IPS-18c (cell line): ENCODE measurements around the gene NUCB2.
A peak's percentile ranks its signal among the peaks of the same experiment; 100 is the strongest.
"Not testable (repeated sequence)": the region's sequence is repeated elsewhere in the genome, so short reads cannot be mapped to it uniquely, and the experiment has no call there.

Source experiments
- H3K4me3 ChIP-seq: 2 replicates; pipeline ENCODE4 v1.7.0; 2013; ENCODE audit warnings: low read depth, mild to moderate bottlenecking, low read length, moderate library complexity; ENCODE audit not compliant: insufficient read depth
- H3K9me3 ChIP-seq: one replicate; pipeline ENCODE4 v1.6.1; 2013; ENCODE audit warnings: mild to moderate bottlenecking, low read length, moderate library complexity; ENCODE audit not compliant: control insufficient read depth, insufficient read depth

Gene NUCB2

GRCh38 chr11:17260020-17260419, 16.5 kb upstream of the NUCB2 start:
- no peaks in the 10 kb centered on the region for H3K9me3 ChIP-seq
- no peak overlapping the region for H3K4me3 ChIP-seq

- Histone ChIP-seq H3K9me3 (no peaks in the 10 kb centered on the region), H3K4me3 (no peak overlapping the region)
Observed at GRCh38 chr11:17263769-17264168, 12.8 kb upstream of the NUCB2 start.

DNA sequence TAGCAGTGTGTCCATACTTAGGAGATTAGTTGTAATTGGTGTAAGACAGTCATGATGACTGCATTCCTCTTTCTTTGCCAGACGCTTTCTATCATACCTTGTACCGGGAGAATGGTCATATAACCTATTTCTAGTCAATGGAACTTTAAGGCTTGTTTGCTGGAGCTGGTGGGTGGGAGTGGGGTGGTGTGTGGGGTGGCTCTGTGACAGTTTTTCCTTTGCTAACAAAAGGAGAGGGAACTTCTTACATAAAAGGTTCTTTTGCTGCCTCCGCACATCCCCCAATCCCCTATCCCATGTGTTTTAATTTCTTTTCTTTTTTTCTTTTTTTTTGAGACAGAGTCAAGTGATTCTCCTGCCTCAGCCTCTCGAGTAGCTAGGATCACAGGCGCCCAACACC, 9.8 kb upstream of the NUCB2 start:
- no peaks in the 10 kb centered on the region for H3K9me3 ChIP-seq
- no peak overlapping the region for H3K4me3 ChIP-seq

DNA sequence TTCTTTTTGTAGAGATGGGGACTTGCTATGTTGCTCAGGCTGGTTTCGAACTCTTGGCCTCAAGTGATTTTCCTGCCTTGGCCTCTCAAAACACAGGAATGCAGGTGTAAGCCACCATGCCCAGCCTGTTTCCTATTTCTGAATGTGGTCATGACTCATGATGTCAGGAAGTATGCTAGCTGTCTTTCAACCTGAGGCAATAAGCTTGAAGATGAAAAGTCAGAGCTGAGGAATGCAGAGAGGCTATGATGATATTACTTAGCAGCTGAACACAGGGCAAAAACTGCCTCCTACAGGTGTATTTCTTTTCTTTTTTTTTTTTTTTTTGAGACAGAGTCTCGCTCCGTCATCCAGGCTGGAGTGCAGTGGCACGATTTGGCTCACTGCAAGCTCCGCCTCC, 9.0 kb upstream of the NUCB2 start:
- no peak overlapping the region for H3K4me3 ChIP-seq
- no peaks in the 10 kb centered on the region for H3K9me3 ChIP-seq

- H3K4me3 ChIP-seq, H3K9me3 ChIP-seq: not testable (repeated sequence)
Observed at GRCh38 chr11:17268500-17268899, 8.0 kb upstream of the NUCB2 start.

GRCh38 chr11:17268902-17269301, 7.6 kb upstream of the NUCB2 start:
- H3K9me3 ChIP-seq, result no peaks in the 10 kb centered on the region
- H3K4me3 ChIP-seq, result no peak overlapping the region

DNA sequence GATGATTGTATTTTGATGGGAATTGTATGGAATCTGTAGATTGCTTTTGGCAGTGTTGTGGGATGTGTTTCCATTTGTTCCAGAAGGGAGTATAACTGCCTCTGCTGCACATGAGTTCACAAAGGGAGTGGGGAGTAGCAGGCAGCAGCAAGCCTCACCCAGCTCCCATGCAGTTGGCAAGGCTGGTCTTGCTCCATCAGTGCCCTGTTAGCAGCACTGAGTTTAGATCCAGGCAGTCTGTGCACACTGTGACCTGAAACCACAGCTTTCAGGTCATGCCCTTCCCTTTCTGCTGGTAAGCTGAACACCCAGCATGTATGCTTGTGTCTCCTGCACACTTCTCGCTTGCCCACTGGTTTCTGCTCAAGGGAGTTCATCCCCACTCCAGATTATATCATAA, 3.7 kb upstream of the NUCB2 start:
- H3K9me3 ChIP-seq, result no peaks in the 10 kb centered on the region
- no peak overlapping the region for H3K4me3 ChIP-seq

- Histone ChIP-seq H3K4me3 (no peak overlapping the region), H3K9me3 (no peaks in the 10 kb centered on the region)
Observed at GRCh38 chr11:17273211-17273610, 3.3 kb upstream of the NUCB2 start.

- H3K4me3 ChIP-seq, result no peak overlapping the region
- H3K9me3 ChIP-seq, result no peaks in the 10 kb centered on the region
Observed at GRCh38 chr11:17273668-17274282, 2.8 kb upstream of the NUCB2 start.

DNA sequence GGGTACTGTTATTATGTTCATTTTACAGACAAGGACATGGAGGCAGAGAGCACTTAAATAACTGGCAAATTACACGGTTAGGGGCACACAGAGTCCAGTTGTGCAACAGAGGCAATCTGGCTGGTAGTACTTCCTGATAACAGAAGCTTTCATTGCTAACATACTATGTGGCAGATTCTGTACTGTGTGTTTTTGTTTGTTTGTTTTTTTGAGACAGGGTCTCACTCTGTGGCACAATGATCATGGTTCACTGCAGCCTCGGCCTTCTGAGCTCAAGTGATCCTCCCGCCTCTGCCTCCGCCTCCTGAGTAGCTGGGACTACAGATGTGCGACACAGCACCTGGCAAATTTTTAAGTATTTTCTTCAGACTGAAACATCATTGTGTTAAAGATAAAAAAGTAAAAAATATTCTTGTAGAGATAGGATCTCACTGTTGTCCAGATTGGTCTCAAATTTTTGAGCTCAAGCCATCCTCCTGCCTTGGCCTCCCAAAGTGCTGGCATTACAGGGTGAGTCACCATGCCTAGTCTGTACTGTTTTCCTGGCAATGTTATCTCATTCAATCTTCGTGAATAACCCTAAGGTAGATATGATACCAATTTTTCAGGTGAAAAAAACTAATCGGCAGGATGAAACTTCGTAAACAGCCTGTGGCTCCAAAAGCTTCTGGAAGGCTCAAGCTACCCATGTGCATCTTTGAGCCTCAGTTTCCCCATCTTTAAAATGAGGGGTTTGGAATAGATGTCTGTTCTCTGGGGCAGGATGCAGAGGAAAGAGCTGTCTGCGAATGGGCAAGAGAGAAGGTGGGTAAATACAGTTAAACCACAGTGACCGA, 921 bp upstream of the NUCB2 start:
- Histone ChIP-seq H3K4me3 (peak overlapping the region; percentile 82), H3K9me3 (no peaks in the 10 kb centered on the region)

- Histone ChIP-seq H3K4me3 (peak overlapping the region; percentile 82), H3K9me3 (no peaks in the 10 kb centered on the region)
Observed at GRCh38 chr11:17277024-17277584, 565 bp downstream of the NUCB2 start.

GRCh38 chr11:17280494-17281127, 4.1 kb downstream of the NUCB2 start:
- Histone ChIP-seq H3K4me3 (no peak overlapping the region), H3K9me3 (no peaks in the 10 kb centered on the region)

DNA sequence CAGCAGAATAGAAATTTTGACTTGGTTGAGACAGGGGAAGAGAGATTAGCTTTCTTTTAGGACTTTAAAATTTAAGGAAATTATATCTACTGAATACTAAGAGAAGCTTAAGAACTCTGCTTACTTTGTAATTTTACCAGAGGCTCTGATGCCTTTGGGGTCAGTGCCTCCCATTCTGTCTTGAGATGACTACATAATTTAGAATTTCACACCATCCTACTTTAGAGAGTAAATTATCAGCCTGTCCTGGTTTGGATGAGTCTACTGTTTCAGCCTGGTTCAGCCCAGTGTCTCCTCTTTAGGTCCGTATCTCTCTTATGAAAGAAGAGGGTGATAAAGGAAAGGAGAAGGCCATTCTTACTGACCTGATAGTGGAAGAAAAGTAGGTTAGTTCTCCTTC, 9.8 kb downstream of the NUCB2 start:
- Histone ChIP-seq H3K9me3 (no peaks in the 10 kb centered on the region), H3K4me3 (no peak overlapping the region)

GRCh38 chr11:17287058-17287457, 10.5 kb downstream of the NUCB2 start:
- Histone ChIP-seq H3K9me3 (no peaks in the 10 kb centered on the region), H3K4me3 (no peak overlapping the region)

DNA sequence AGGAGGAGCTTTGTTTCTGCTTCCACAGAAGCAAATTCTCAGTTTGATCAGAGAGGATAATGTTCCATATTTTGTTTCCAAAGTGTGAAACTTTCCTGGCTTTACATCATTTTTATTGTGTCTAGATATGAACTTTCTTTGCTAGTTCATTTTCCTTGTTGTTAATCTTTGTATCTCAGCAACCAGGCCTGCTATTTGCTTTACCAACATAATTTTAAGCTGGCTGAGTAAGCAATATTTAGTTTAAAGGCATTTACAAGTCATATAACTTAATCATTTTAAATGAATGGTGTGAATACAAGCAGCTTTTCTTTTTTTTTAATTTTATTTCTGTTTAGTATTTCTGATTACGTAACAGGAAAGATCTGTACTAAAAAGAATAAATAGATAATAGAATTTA, 15.2 kb downstream of the NUCB2 start:
- H3K4me3 ChIP-seq, result no peak overlapping the region
- no peaks in the 10 kb centered on the region for H3K9me3 ChIP-seq

DNA sequence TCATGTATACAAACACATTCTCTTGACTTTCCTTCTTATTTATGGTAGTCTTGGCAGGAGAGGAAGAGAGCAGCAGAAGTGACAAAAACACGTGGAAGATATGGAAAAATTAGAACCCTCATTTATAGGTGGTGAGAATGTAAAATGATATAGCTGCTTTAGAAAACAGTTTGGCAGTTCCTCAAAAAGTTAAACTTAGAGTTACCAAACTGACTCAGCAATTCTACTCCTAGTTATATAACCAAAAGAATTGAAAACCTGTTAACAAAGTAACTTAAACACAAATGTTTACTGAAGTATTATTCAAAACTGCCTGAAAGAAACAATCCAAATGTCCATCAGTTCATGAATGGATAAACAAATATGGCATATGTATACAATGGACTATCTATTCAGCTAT, 16.8 kb downstream of the NUCB2 start:
- no peak overlapping the region for H3K4me3 ChIP-seq
- no peaks in the 10 kb centered on the region for H3K9me3 ChIP-seq

- Histone ChIP-seq H3K9me3 (no peaks in the 10 kb centered on the region), H3K4me3 (no peak overlapping the region)
Observed at GRCh38 chr11:17294033-17294432, 17.5 kb downstream of the NUCB2 start.
